Measurements from ENCODE around the gene E2F2. TPM values are rescaled to one million over a fixed set of nuclear protein-coding genes. Genes with fewer than 3 reads are reported as not detected.

The E2F2 gene
- total and polyA plus RNA-seq, 4 experiments from 2014 or later = 0.69 to 1.2 (median 1.1) TPM

DNA sequence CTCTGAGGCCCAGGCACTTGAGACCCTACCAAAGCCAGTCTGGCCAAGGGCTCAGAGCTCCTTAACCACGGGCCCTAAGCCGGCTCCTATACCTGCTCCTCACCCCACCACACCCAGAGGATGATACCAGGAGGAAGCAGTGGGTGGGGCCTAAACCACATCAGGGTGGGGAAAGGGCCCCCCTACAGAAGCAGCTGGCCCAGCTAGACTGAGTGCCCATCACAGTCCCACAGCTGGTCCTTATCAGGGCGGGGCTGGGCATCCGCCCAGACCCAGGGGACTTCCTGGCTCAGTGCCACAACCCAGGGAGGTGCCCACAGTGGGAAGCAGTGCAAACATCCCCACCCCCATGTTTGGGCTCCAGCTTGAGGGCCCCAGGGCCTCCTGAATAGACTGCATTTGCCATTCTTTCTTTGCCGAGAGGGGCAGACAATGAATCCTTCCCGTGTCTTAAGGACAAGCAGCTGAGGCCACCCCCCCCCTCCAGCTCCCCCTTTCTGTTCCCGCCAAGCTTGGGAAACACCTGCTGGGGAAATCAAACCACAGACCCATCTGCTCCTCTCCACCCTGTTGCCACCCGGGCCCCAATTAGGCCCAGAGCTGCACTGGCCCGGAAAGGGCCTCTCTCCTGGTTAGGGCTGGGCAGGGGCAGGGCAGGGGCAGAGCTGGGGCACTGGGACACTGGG lies 6.2 kb downstream of the E2F2 start:
- Mint-ChIP-seq H3K4me1 (peaks cover 52 to 83% (median 75%) of the 10 kb centered on the region in 4 donors), H3K36me3 (peaks cover 0 to 4% of the 10 kb centered on the region in 2 donors), H3K4me3 (peak overlapping the region; percentile 59 to 93 (median 74)), H3K27me3 (no peaks in the 10 kb centered on the region), H3K9me3 (no peaks in the 10 kb centered on the region), H3K27ac (peak overlapping the region; percentile 82 to 97 (median 93))
- ChIA-PET CTCF (ENCODE audit: partially characterized antibody) (interaction anchor here (1.2 to 30.3 kb wide), 10 partner anchors 9 to 113 kb away, joined by 3 to 924 read pairs (median 8); no protein-coding TSS in a partner anchor), POLR2A (ENCODE audit: partially characterized antibody) (interaction anchor here (0.5 to 9.5 kb wide), 17 partner anchors 9 to 184 kb away, joined by 3 to 69 read pairs (median 12); partner anchors contain the start of genes ASAP3 and ID3)
- peak overlapping the region; percentile 5 to 44 for H3K4me3 ChIP-seq (ENCODE audit: low read length in 2 of 2)
- H3K36me3 ChIP-seq (ENCODE audit: insufficient read depth, low read length) = no peaks in the 10 kb centered on the region
- H3K27ac ChIP-seq (ENCODE audit: low read depth, low read length) = peak overlapping the region; percentile 60
- no peaks in the 10 kb centered on the region for H3K9me3 ChIP-seq (ENCODE audit: control insufficient read depth in 1 of 2, low read length in 2 of 2)
- H3K4me1 ChIP-seq (ENCODE audit: insufficient read depth, low read length) = peaks cover 69% of the 10 kb centered on the region
- intact Hi-C loops (cut with micrococcal nuclease) = no loop called here
- H3K27me3 ChIP-seq (ENCODE audit: insufficient read depth, low read length) = no peaks in the 10 kb centered on the region
- DNase-seq = peak; percentile 26 to 59 (median 36)

DNA sequence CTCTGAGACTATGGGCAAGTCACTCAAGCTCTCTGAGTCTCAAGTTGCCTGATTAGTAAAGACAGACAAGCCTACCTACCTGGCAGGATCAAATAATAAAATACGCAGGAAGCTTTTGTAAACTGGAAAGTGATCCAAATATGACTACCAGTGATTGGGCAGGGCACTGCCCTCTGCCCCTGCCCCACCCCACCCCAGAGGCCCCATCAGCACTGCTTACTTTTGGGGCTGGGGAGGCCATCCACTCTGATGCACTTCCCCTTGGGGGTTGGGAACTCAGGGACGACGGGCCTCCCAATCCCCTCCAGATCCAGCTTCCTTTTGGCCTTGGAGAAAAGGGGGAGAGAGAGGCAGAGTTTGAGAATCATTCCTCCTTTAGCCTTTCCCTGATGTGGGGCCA lies 6.9 kb downstream of the E2F2 start:
- Histone ChIP-seq H3K4me3 (ENCODE audit: low read length in 2 of 2) (peak overlapping the region in 1 of 2 donors; percentile 44), H3K27me3 (ENCODE audit: insufficient read depth, low read length) (no peaks in the 10 kb centered on the region), H3K36me3 (ENCODE audit: insufficient read depth, low read length) (no peaks in the 10 kb centered on the region), H3K27ac (ENCODE audit: low read depth, low read length) (peak overlapping the region; percentile 60), H3K4me1 (ENCODE audit: insufficient read depth, low read length) (peaks cover 62% of the 10 kb centered on the region), H3K9me3 (ENCODE audit: control insufficient read depth in 1 of 2, low read length in 2 of 2) (no peaks in the 10 kb centered on the region)
- intact Hi-C loops (cut with micrococcal nuclease) = no loop called here
- no peak for DNase-seq
- Mint-ChIP-seq H3K9me3 (no peaks in the 10 kb centered on the region), H3K4me1 (peaks cover 45 to 76% (median 68%) of the 10 kb centered on the region in 4 donors), H3K4me3 (peak overlapping the region in 6 of 8 donors; percentile 6 to 87 (median 64)), H3K27me3 (no peaks in the 10 kb centered on the region), H3K36me3 (peaks cover 0 to 5% of the 10 kb centered on the region in 2 donors), H3K27ac (peak overlapping the region; percentile 75 to 95 (median 85))
- CTCF ChIA-PET (ENCODE audit: partially characterized antibody) = interaction anchor here (1.2 to 30.3 kb wide), 8 partner anchors 8 to 113 kb away, joined by 3 to 924 read pairs (median 10); no protein-coding TSS in a partner anchor
- POLR2A ChIA-PET (ENCODE audit: partially characterized antibody) = interaction anchor here (0.5 to 9.5 kb wide), 13 partner anchors 9 to 183 kb away, joined by 3 to 69 read pairs (median 15); partner anchors contain the start of gene ID3

DNA sequence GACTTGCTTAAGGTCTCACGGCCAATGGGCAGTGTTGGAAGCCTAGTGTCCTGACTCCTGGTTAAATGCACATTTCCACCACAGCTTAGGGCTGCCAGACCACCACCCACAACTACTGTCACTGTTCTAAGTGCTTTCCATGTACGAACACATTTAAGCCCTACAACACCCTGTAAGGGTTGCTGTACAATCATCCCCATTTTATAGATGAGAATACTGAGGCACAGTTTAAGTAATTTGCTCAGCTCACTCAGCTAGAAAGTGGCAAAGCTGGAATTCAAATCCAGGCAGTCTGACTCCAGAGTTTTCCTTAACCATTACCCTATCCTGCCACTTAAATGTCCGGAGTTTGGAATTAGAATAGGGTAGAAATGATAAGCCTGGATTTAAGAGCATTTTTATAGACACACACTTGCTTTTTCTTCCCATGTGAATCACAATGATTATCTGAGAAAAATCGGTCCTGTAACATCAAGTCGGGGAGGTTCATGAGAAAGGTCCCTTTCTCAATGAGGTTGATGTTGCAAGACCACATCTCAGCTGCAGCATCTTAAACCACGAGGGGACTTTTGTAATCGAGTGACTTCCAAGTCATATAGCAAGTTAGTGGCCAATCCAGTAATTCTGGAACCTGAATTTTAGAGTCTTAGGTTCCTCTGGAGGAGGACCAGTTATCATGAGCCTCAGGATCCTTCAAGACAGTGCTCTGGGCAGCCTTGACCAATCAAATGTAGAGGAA lies 8.6 kb downstream of the E2F2 start:
- no peak overlapping the region for H3K27ac ChIP-seq (ENCODE audit: low read depth, low read length)
- no peak overlapping the region for H3K4me3 ChIP-seq (ENCODE audit: low read length in 2 of 2)
- H3K27ac Mint-ChIP-seq = peak overlapping the region; percentile 42 to 87 (median 72)
- H3K27me3 Mint-ChIP-seq = no peaks in the 10 kb centered on the region
- no peaks in the 10 kb centered on the region for H3K9me3 ChIP-seq (ENCODE audit: control insufficient read depth in 1 of 2, low read length in 2 of 2)
- H3K36me3 ChIP-seq (ENCODE audit: insufficient read depth, low read length) = no peaks in the 10 kb centered on the region
- POLR2A ChIA-PET (ENCODE audit: partially characterized antibody) = interaction anchor here (3.6 kb wide), 1 partner anchor 25 kb away, joined by 41 read pairs; no protein-coding TSS in a partner anchor
- peaks cover 45% of the 10 kb centered on the region for H3K4me1 ChIP-seq (ENCODE audit: insufficient read depth, low read length)
- CTCF ChIA-PET (ENCODE audit: partially characterized antibody) = interaction anchor here (1.5 to 30.3 kb wide), 3 partner anchors 10 to 25 kb away, joined by 4 to 924 read pairs (median 5); no protein-coding TSS in a partner anchor
- H3K4me1 Mint-ChIP-seq = peaks cover 38 to 62% (median 51%) of the 10 kb centered on the region in 4 donors
- peaks cover 2 to 8% of the 10 kb centered on the region in 2 donors for H3K36me3 Mint-ChIP-seq
- DNase-seq = no peak
- no peak overlapping the region for H3K4me3 Mint-ChIP-seq
- H3K27me3 ChIP-seq (ENCODE audit: insufficient read depth, low read length) = no peaks in the 10 kb centered on the region
- no peaks in the 10 kb centered on the region for H3K9me3 Mint-ChIP-seq
- intact Hi-C loops (cut with micrococcal nuclease) = no loop called here

DNA sequence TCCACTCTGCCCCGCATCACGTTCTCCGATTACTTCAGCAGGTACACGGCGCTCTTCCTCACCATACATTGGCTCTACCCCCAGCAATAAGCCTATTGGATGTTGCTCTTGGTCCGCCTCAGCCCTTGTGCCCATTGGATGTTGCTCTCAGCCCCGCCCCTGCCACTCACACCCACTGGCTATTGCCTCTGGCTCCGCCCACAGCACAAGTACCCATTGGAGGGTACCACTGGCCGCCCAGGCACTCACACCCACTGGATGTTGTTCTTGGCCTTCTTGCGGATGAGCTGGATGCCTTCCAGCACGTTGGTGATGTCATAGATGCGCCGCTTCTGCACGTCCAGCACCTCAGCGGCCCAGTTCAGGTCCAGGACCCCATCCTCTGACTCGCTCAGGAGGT lies 9.4 kb downstream of the E2F2 start:
- Histone ChIP-seq H3K27me3 (ENCODE audit: insufficient read depth, low read length) (no peaks in the 10 kb centered on the region), H3K9me3 (ENCODE audit: control insufficient read depth in 1 of 2, low read length in 2 of 2) (no peaks in the 10 kb centered on the region), H3K4me1 (ENCODE audit: insufficient read depth, low read length) (peaks cover 37% of the 10 kb centered on the region), H3K4me3 (ENCODE audit: low read length in 2 of 2) (no peak overlapping the region), H3K27ac (ENCODE audit: low read depth, low read length) (no peak overlapping the region), H3K36me3 (ENCODE audit: insufficient read depth, low read length) (peaks cover 5% of the 10 kb centered on the region)
- H3K9me3 Mint-ChIP-seq = no peaks in the 10 kb centered on the region
- ChIA-PET POLR2A (ENCODE audit: partially characterized antibody) (no interaction called here), CTCF (ENCODE audit: partially characterized antibody) (interaction anchor here (1.6 to 30.3 kb wide), 2 partner anchors 18 to 24 kb away, joined by 5 to 924 read pairs; no protein-coding TSS in a partner anchor)
- H3K36me3 Mint-ChIP-seq = peaks cover 7 to 8% of the 10 kb centered on the region in 2 donors
- no peak for DNase-seq
- peaks cover 32 to 55% (median 43%) of the 10 kb centered on the region in 4 donors for H3K4me1 Mint-ChIP-seq
- no peak overlapping the region for H3K4me3 Mint-ChIP-seq
- intact Hi-C loops (cut with micrococcal nuclease) = no loop called here
- H3K27ac Mint-ChIP-seq = peak overlapping the region in 5 of 7 donors; percentile 42 to 90 (median 74)
- H3K27me3 Mint-ChIP-seq = no peaks in the 10 kb centered on the region

DNA sequence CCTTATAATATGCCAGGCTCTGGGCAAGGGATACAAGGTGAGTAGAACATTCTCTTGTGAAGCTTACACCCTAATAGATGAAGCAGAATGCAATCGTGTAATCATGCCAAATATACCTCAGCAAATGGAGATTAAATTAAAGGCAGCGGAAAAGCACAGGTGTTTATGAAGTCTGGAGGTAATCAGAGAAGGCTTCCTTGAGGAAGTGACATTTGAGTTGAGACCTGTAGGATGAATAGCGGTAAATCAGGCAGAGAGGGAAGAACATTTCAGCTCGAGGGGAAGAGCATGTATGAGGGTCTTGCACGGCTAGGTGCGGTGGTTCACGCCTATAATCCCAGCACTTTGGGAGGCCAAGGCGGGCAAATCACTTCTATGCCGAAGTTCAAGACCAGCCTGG lies 13.5 kb downstream of the E2F2 start:
- H3K27ac Mint-ChIP-seq = peak overlapping the region in 3 of 7 donors; percentile 24 to 76 (median 32)
- no peaks in the 10 kb centered on the region for H3K9me3 Mint-ChIP-seq
- ChIA-PET CTCF (ENCODE audit: partially characterized antibody) (interaction anchor here (1.5 to 30.3 kb wide), 4 partner anchors 11 to 120 kb away, joined by 4 to 924 read pairs (median 14); no protein-coding TSS in a partner anchor), POLR2A (ENCODE audit: partially characterized antibody) (interaction anchor here (1.6 to 6.1 kb wide), 2 partner anchors 10 to 15 kb away, joined by 5 to 41 read pairs; no protein-coding TSS in a partner anchor)
- no peaks in the 10 kb centered on the region for H3K27me3 Mint-ChIP-seq
- no peaks in the 10 kb centered on the region for H3K9me3 ChIP-seq (ENCODE audit: control insufficient read depth in 1 of 2, low read length in 2 of 2)
- H3K4me3 ChIP-seq (ENCODE audit: low read length in 2 of 2) = no peak overlapping the region
- H3K27me3 ChIP-seq (ENCODE audit: insufficient read depth, low read length) = no peaks in the 10 kb centered on the region
- no peak overlapping the region for H3K27ac ChIP-seq (ENCODE audit: low read depth, low read length)
- no peak for DNase-seq
- peaks cover 7 to 11% of the 10 kb centered on the region in 2 donors for H3K36me3 Mint-ChIP-seq
- intact Hi-C loops (cut with micrococcal nuclease) = no loop called here
- no peak overlapping the region for H3K4me3 Mint-ChIP-seq
- peaks cover 5% of the 10 kb centered on the region for H3K36me3 ChIP-seq (ENCODE audit: insufficient read depth, low read length)
- H3K4me1 Mint-ChIP-seq = peaks cover 5 to 18% (median 12%) of the 10 kb centered on the region in 4 donors
- H3K4me1 ChIP-seq (ENCODE audit: insufficient read depth, low read length) = peaks cover 2% of the 10 kb centered on the region

DNA sequence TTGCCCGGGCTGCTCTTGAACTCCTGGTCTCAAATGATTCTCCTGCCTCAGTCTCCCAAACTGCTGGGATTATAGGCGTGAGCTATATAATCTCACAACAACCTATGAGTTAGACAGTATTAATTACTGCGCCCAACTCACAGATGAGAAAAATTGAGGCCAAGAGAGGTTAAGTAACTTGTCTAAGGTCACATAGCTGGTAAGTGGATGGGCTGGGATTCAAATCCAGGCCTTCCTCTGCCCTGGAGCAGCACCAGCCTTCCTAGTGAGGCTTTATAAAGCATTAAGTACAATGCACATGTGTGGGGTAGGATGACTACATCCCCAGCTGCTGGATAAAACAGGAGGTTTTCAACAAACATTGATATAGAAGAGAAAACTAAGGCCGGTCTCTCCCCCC lies 15.1 kb downstream of the E2F2 start:
- intact Hi-C loops (cut with micrococcal nuclease) = no loop called here
- Mint-ChIP-seq H3K27me3 (no peaks in the 10 kb centered on the region), H3K4me3 (no peak overlapping the region), H3K27ac (no peak overlapping the region), H3K9me3 (no peaks in the 10 kb centered on the region), H3K4me1 (peaks cover 0 to 6% (median 3%) of the 10 kb centered on the region in 4 donors), H3K36me3 (peaks cover 7 to 8% of the 10 kb centered on the region in 2 donors)
- H3K36me3 ChIP-seq (ENCODE audit: insufficient read depth, low read length) = peaks cover 5% of the 10 kb centered on the region
- H3K9me3 ChIP-seq (ENCODE audit: control insufficient read depth in 1 of 2, low read length in 2 of 2) = no peaks in the 10 kb centered on the region
- no peak for DNase-seq
- H3K4me3 ChIP-seq (ENCODE audit: low read length in 2 of 2) = no peak overlapping the region
- ChIA-PET CTCF (ENCODE audit: partially characterized antibody) (interaction anchor here (1.2 to 4.4 kb wide), 5 partner anchors 10 to 24 kb away, joined by 5 to 25 read pairs (median 12); no protein-coding TSS in a partner anchor), POLR2A (ENCODE audit: partially characterized antibody) (interaction anchor here (1.5 to 6.1 kb wide), 3 partner anchors 8 to 16 kb away, joined by 7 to 41 read pairs (median 16); no protein-coding TSS in a partner anchor)
- H3K27me3 ChIP-seq (ENCODE audit: insufficient read depth, low read length) = no peaks in the 10 kb centered on the region
- H3K27ac ChIP-seq (ENCODE audit: low read depth, low read length) = no peak overlapping the region
- H3K4me1 ChIP-seq (ENCODE audit: insufficient read depth, low read length) = no peaks in the 10 kb centered on the region

Measured in CD4-positive, alpha-beta memory T cell (primary cell).